ENCODE results near the gene TBC1D22A.
"Not testable (repeated sequence)": the region's sequence is repeated elsewhere in the genome, so short reads cannot be mapped to it uniquely, and the experiment has no call there.

Gene TBC1D22A

DNA sequence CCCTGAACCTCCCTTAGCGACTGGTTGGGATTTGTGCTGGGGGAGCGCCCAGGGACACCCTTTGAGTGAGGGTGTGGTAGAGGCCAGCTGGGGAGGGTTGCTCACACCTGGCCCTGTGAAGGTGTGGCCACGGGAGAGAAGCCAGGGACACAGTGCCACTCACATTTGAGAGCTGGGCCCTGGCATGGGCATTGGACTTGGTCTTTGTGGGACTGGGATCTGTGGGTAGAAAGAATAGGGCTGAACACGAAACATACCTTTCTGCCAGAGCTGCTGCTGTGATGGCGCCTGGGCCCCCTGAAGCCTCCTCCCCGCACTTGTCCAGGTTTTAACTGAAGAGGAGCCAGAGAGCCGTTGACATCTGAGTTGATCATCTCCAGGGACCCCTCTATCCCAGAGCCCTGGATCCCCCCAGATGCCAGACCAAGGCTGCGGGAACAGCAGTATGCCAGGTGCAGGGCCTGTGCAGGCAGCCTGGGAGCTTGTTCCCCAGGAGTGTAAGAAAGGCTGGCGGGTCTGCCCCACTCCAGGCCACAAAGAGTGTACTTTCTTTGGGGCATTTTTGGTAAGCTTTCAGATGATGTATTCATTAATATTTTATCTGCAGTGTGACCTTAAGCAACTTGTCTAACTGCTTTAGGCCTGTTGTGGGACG, 284.1 kb downstream of the TBC1D22A start:
- DNase-seq (ENCODE audit: low spot score): no peak

DNA sequence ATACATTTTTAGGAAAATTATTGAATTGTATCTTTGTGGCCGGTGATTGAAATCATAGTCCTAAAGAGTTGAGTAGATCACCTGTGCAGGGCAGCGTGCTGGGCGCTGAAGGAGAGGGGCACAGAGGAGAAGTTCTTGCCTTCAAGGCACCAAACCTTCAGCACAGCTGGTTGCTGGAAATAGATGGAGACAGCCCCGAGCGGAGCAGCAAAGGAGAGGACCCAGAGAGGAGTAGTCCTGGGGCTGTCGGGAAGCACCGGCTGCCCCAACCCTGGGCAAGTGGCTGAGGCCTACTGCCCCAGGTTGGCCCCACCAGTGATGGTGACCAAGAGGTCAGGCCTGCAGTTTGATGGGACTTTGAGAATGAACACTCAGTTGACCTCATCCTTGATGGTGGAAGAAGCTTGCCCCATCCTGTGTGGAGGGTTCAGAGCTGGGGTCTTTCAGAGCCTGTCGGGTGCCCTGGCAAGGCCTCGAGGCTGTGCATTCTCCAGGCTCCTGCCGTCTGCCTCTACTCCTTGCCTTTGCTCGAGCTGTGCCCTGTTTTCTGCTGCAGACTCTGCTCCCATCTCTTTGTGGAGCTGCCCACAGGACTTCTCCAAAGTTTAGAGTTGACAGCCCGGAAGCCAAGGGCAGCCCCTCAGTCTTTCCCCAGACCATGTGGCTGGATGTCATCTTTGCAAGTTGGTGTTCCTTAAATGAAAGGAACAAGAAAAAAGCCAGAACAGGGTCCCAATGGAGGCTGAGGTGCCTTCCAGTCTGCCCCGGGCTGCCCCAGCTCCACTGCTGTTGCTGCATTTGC, 285.1 kb downstream of the TBC1D22A start:
- DNase-seq (ENCODE audit: low spot score): no peak

- DNase-seq (ENCODE audit: low spot score): no peak
Measured at GRCh38 chr22:47048123-47049077, 285.9 kb downstream of the TBC1D22A start.

DNA sequence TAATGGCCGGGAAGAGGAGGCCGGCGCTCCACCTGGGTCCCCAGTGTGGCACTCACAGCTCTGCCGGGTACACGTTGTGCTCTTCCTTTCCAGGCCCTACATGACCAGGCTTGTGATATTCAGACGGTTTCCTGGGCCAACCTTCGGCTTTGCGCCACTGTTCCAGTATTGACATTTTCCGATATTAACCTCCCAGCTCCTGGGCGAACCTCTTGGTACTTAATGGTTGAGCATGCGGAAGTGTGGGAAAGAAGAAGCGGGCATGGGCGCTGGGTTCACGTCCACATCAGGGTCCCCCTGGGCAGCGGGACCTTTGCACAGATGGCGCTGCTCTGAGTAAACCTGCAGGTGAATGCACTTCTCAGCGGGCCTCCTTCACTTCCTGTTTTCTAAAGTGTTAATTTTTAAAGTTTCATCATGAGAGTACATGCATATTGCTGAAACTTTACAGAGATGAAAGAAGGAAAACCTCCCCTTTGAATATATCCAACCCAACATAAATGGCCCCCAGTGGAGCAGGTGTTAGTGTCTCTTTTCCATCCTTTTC, 286.7 kb downstream of the TBC1D22A start:
- DNase-seq (ENCODE audit: low spot score): no peak

DNA sequence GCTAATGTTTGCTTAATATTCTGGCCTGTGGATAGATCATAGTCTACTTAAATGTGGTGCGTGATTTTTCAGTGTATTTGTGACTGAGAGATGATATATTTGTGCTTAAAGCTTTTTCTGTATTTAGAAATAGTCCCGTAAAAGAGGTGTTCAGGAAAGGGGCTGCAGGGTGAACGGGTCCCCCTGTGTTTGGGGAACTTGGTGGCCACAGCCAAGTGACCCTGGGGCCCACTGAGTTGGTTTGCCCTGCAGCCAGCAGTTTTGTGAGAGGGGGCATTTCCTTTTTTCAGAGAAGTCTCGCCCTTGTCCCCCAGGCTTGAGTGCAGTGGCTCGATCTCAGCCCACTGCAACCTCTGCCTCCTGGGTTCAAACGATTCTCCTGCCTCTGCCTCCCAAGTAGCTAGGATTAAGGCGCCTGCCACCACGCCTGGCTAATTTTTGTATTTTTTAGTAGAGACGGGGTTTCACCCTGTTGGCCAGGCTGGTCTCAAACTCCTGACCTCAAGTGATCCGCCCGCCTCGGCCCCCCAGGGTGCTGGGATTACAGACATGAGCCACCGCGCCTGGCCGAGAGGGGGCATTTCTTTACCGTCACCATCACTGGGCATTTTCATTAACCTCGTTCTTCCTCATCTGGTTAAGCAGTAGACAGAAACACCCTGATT, 287.4 kb downstream of the TBC1D22A start:
- DNase-seq (ENCODE audit: low spot score): not testable (repeated sequence)

GRCh38 chr22:47050401-47051051, 288.1 kb downstream of the TBC1D22A start:
- no peak for DNase-seq (ENCODE audit: low spot score)

DNA sequence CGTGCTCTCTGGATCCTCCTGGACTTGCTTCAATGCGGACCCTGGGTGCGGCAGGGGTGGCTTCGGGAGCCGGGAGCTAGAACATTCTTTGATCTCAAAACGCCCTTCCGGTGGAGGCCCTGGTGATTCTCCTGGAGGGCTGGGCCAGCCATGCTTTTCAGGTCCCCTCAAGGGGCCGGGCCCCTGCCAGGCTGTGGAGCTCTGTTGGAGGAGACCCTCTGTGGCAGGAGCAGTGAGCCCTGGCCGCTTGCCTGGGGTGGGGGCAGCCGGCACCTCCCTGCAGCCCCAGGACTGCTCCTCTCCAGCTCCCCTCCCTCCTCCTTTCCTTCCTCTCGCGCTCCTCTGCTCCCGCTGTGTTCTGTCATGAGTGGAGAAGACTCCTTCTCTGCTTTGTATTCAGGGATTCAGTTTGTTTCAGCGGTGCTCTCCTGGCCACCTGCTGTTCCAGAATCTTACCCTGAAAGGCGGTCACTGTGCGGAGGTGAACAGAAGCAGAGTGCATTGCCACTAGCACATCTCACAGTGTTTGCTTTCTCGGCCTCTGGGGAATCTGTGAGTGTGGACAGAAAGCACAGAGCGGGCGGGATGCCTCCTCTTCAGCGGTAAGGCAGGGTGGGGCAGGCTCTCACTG, 289.1 kb downstream of the TBC1D22A start:
- no peak for DNase-seq (ENCODE audit: low spot score)

GRCh38 chr22:47052236-47053012, 290.0 kb downstream of the TBC1D22A start:
- DNase-seq (ENCODE audit: low spot score): no peak

GRCh38 chr22:47053013-47053725, 290.7 kb downstream of the TBC1D22A start:
- DNase-seq (ENCODE audit: low spot score): no peak

DNA sequence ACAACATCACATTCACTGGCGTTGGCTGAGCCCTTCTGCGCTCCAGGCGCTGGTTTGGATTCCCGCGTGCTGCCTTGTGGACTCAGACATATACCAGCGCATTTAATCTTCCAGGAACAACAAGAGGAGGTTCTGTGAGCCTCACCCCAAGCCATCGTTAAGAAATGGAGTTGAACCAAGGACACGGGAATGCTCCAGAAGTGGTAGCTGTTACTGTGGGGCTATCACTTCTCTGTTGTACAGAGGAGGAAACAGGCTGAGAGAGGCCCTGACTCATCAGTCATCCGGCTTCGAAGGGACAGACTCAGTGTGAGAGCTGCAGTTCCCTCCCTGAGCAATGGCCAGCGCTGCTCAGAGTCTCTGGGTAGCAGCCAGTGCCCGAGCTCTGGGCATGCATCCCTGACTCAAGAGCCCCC, 291.3 kb downstream of the TBC1D22A start:
- DNase-seq (ENCODE audit: low spot score): no peak

DNA sequence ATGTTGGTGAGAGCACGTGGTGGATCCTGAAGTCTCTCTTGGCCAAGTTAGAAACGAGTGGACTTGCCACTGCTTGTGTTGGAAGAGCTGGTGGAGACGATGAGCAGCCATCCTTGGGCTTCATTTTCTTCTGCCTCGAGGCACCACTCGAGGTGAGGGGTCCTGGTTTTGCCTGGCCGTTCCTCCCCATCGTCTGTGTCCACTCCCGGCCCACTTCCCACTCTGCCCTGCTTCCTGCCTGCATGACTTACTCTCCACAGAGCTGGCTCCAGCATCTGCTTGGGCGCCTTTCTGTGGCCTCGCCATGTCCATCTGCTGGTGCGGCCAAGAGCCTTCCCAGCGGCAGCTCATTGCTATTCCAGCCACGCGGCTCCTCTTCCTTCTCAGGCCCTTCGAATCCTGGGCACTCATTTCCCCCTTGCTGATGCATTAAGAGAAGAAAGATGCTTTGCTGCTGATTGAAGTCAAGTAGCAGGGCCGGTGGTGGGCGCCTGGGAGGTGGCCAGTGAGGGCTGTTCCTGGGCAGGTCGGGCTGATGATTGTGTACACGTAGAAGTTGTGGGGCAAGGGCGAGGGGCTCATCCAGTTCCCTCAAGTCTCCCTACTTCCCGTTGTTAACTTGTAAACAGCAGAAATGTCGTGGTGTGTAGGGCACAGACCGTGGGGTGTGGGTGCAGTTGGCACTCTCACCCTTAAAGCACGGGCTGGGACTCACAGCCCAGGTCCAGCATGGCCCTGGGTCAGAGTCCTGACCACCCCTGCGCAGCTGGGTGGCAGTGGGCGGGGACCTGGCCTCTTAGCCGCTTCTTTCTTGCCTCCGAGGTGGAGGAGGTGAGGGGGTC, 292.0 kb downstream of the TBC1D22A start:
- DNase-seq (ENCODE audit: low spot score): no peak

DNA sequence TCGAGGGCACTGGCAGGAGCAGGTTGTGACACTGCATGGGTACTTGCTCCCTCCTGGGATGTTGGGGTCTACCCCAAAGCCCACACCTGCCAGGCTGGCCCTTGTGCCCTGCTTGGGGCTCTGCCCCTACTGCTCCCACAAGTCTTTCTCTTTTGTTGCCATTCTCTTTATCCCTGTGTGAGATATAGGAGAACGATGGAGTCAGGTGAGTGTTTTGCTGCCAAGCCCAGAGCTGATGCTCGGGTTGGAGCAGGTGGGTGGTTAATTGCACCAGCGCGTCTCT, 292.6 kb downstream of the TBC1D22A start:
- no peak for DNase-seq (ENCODE audit: low spot score)

DNA sequence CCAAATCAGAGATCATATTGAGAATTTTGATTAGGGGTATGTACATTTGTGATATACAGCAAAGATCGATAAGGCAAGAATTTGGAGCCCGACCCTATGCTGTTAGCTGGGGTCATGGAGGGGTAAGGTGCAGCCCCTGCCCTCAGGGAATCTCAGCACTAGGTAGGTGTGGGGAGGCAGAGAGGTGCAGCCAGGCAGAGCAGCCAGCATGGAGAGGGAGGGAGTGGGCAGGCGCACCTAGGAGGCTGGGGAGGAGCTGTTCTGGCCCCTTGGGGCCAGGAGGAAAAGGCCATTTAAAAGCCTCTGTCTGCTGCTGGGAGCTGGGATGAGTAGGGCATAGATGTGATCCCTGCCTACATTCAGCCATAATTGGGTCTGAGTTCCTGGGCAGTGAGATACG, 293.0 kb downstream of the TBC1D22A start:
- DNase-seq (ENCODE audit: low spot score): no peak

DNA sequence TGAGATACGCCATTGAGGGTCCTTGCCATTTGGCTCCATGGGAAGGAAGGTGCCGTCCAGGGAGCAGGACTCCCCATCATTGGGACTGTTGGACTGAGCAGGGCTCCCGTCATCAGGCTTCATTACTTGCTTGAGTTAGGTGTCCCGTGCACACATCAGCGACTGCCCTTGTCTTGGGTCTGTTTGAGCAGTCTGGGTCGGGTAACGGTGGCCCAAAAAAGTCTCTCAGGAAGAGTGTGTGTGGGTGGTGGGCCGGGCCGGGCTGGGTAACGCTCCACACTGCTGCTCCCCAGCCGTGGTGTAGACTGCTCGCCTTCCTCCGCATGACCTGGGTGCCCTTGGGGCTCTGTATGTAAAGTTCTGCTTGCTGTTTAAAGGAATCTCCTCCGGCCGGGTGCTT, 293.5 kb downstream of the TBC1D22A start:
- no peak for DNase-seq (ENCODE audit: low spot score)

DNA sequence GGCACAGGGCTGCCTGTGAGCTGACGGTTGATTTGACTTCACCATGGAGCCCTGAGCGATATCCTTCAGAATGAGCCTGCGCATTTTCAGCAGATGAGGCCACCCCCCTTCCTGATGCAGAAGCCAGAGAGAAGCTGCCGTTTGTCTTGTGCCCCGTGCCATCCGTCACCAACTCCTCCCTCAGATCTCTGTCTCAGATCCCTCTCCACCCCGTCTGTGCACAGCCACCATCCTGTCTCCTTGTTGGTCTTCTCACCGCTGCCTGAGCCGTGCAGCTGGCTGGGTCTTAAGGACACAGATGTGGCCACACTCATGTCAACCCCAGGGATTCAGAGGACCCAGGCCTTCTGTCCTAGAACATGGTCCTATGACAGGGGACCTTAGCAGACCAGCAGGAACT, 293.9 kb downstream of the TBC1D22A start:
- DNase-seq (ENCODE audit: low spot score): no peak

GRCh38 chr22:47056776-47057470, 294.5 kb downstream of the TBC1D22A start:
- no peak for DNase-seq (ENCODE audit: low spot score)

DNA sequence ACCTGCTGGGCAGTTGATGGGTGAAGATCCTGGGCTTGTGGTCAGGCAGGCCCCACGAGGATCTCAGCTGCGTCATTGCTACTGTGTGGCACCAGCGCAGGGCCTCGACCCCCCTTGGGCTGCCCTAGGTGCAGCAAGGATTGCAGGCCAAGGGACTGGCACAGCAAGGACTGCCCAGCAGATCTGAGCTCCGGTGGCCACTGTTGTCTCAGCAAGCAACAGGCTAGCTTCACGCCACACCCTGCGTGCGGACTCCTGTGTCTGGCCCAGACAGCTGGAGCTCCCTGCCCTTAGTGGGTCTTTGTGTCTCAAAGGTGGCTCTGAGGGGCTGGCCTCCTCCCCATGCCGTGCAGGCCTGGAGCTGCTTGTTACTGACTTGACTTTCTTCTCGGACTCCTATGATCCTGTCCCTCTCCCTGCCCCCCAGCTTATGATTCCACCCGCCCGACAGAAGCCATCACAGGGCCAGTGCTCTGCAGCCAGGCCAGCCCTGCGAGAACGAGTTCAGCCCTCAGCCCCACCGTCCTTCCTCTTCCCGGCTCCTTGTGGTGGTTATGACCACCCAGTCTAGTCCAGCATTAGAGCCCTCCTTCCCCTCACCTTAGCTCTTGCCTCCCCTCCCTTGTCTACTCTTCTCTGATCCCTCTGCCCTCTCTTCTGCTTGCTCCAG, 295.6 kb downstream of the TBC1D22A start:
- DNase-seq (ENCODE audit: low spot score): no peak

Measured in CD4-positive, alpha-beta T cell treated with Interleukin-2 at 100 ng/mL for 4 hours (primary cell).